NCI-H748 (cell line): ENCODE measurements around the gene GSTP1.
A peak's percentile ranks its signal among the peaks of the same experiment; 100 is the strongest.
"Not testable (repeated sequence)": the region's sequence is repeated elsewhere in the genome, so short reads cannot be mapped to it uniquely, and the experiment has no call there.

Source experiments
- DNase-seq: peaks from one replicate; lab custom pipeline; 2025; ENCODE audit not compliant: unreplicated experiment; lab: John Stamatoyannopoulos, UW

The GSTP1 gene

DNA sequence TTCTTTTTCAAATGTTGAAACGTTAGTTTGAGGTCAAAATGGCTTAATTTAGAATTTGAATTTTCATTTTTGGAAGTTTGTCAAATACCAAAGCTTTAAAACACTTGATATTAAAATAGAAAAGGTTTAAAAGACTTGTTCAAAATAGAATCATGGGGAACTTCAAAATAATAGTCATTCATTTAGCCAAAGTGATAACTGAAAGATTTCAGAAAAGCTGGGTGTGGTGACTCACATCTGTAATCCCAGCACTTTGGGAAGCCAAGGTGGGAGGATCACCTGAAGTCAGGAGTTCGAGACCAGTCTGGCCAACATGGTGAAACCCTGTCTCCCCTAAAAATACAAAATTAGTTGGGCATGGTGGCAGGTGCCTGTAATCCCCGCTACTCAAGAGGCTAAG is 10.9 kb downstream of the GSTP1 start:
- no peak for DNase-seq

- DNase-seq = no peak
Measured at GRCh38 chr11:67596753-67597300, 13.2 kb downstream of the GSTP1 start.

DNA sequence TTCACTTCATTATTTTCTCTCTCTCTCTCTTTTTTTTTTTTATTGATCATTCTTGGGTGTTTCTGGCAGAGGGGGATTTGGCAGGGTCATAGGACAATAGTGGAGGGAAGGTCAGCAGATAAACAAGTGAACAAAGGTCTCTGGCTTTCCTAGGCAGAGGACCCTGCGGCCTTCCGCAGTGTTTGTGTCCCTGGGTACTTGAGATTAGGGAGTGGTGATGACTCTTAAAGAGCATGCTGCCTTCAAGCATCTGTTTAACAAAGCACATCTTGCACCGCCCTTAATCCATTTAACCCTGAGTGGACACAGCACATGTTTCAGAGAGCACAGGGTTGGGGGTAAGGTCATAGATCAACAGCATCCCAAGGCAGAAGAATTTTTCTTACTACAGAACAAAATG is 13.8 kb downstream of the GSTP1 start:
- DNase-seq = not testable (repeated sequence)

- DNase-seq = not testable (repeated sequence)
Measured at GRCh38 chr11:67597963-67598362, 14.4 kb downstream of the GSTP1 start.

- DNase-seq = no peak
Measured at GRCh38 chr11:67599149-67599548, 15.5 kb downstream of the GSTP1 start.

DNA sequence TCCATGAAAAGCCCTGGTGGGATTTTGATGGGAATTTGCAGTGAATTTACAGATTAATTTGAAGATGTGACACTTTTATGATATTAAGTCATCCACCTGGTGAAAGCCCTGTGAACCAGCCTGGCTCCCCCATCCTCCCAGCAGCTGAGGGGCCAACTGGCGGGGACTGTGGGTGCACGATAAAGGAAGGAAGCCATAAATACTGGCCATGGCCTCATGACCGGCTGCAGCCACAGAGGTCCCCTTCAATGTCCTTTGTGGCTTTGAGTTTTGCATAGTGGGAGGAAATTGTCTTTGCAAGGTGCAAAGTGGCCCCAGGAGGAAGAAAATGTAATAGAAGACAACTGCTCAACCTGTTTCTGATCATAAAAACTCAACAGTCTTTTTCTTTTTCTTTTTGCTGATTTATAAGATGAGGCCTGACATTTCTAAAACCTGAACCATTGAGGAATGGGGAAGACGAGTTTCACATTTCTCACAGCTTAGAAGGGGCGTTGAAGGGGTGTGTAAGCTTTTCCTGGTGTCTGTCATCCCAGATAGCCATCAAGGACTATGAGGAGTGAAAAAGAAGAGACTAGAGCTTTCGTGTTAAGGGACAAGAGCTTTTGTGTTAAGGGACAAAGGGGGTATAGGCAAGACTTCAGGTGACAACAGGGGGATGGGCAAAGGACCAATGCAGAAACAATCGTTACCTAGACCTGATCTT is 16.9 kb downstream of the GSTP1 start:
- no peak for DNase-seq

DNA sequence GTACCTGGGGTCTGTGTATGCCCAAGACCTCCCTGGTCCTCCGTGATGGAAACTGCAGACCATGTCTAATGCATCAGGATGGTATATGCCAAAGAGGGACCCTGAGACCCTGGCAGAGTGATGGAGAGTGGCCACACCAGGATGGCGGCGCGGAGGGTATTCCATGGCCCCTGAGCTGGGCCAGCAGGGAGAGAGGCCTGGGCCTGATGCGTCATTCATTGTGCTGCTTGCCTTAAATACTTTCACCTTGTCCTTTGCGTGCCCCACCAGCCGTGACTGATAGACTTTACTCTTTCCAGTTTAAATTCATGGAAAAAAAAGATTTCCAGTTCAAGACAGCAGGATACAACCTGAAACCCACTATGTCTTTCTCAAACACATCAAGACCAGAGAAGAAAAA is 17.5 kb downstream of the GSTP1 start:
- no peak for DNase-seq

- DNase-seq = not testable (repeated sequence)
Measured at GRCh38 chr11:67604119-67604518, 20.5 kb downstream of the GSTP1 start.

DNA sequence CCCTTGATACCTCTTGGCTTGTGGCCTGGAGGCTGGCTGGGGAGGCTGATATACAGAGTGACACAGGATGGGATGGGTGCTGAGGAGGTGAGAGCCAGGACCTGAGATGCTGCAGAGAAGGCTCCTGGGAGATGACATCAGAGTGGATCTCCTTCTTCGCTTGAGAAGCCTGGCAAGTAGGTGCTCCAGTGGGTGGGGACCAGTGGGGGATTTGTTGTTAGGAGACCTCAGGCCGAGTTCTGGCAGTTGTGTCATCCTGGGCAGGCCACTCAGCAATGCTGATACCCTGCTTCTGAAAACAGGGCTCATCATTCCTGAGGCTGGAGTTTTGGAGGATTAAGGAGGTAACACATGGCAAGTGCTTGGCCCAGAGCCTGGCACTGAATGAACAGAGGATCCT is 21.2 kb downstream of the GSTP1 start:
- no peak for DNase-seq

GRCh38 chr11:67605231-67606011 is 21.8 kb downstream of the GSTP1 start:
- DNase-seq = no peak

GRCh38 chr11:67606093-67606491 is 22.5 kb downstream of the GSTP1 start:
- DNase-seq = no peak

DNA sequence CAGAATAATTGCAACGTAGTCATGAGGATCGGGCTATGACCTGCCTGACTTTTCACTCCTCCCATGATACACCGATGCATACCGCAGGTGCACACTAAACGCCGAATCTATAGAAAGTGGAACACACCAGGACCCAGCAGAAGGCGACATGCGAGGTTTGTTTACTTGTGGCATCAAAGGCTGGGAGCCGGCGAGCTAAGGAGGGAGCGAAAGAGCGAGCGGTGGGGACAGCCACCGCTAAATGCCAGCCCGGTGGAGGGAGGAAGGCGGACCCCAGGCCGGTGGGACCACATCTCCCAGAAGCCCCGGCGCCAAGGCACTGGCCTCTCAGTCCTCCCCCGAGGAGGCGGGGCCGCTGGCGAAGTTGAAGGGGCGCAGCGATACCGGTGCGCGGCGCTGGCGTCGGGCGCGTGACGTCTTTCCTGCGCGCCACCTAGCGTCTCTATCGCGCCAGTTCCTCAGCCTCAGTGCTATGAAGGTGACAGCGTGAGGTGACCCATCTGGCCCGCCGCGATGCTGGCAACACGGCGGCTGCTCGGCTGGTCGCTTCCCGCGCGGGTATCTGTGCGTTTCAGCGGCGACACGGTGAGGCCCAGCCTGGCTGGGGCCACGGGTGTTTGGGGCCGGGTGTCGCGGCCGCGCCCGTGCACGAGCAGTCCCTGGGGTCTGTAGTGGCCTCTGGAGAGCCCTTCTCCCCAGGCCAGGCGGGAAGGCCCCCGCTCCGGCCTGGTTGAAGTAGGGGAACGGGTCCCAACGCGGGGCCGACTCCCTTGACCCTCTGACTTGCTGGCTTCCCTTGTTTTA is 23.1 kb downstream of the GSTP1 start, which contains the start of gene NDUFV1:
Gene NDUFV1 (plus strand): TSS at position 445 of the 804 bp plus-strand sequence. CDS start 69 bp downstream, at position 514.
- DNase-seq = peak; percentile 97

- DNase-seq = no peak
Measured at GRCh38 chr11:67607507-67607906, 23.9 kb downstream of the GSTP1 start.

DNA sequence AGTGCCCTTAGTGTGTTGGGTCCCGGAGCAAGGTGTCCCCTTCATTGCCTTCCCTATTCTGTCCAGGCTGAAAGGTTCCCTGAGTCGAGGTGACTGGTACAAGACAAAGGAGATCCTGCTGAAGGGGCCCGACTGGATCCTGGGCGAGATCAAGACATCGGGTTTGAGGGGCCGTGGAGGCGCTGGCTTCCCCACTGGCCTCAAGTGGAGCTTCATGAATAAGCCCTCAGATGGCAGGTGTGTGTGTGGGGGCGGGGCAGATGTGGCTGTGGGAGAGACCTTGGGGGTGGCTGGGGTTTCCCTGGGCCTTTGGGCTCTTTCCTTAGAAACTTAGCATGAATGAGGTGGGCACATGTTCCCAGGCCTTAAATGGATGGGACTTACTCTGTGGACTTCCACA is 24.9 kb downstream of the GSTP1 start:
- no peak for DNase-seq

- no peak for DNase-seq
Measured at GRCh38 chr11:67609316-67609715, 25.7 kb downstream of the GSTP1 start.

DNA sequence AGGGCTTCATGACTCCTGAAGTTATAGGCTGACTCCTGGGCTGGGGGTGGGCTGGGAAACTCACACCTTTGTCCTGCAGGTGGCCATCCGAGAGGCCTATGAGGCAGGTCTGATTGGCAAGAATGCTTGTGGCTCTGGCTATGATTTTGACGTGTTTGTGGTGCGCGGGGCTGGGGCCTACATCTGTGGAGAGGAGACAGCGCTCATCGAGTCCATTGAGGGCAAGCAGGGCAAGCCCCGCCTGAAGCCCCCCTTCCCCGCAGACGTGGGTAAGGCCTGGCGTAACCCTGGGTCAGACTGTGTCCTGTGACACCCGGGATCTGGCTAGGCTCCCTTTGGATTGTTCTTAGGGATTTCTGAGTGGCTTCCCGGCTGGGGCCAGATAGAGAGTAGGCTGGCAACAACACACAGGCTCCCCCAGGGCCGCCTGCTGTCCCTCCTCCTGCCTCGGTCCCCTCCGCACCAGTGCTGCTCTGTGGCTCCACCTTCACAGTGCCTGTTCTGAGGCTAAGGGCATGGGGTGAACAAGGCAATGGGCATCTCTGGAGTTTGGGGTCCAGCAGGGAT is 26.8 kb downstream of the GSTP1 start:
- no peak for DNase-seq

GRCh38 chr11:67611165-67611564 is 27.6 kb downstream of the GSTP1 start:
- no peak for DNase-seq

GRCh38 chr11:67611704-67612587 is 28.3 kb downstream of the GSTP1 start:
- DNase-seq = no peak

DNA sequence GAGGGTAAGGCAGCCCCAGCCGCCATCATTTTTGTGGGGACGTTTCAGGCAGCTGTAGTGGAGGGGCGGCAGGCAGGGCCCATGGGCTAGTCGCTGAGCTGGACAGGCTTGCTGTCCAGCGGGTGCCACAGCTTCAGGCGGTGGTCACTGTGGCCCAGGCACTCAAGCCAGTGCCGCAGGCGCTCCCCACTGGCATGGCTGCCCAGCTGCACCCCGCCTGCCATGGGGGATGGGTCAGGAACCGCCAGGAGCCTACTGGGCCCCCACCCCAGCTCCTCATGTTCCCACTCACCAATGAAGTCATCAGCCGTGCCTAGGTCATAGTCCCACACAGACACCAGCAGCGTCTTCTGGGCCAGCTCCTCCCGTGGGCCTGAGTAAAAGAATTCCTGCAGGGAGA is 29.1 kb downstream of the GSTP1 start:
- DNase-seq = no peak
